GM23338 (cell line): ENCODE results near the gene ROBO1. TPM values are rescaled to one million over a fixed set of nuclear protein-coding genes. Genes with fewer than 3 reads are reported as not detected.

ENCODE experiments used
- ATAC-seq: fragments of 200-7000 bp; cut with Tn5 transposase; 3 replicates; pipeline ENCODE4 v1.9.1; 2020
- DNase-seq: peaks from one replicate; pipeline ENCODE4 v3.0.0-alpha.2; 2015; ENCODE audit warnings: low spot score
- H2AFZ ChIP-seq: fragments of 200-600 bp; sonication (generic); 2 replicates; pipeline ENCODE4 v1.8.0; 2016; ENCODE audit warnings: antibody characterized with exemption, mild to moderate bottlenecking, moderate library complexity
- H3F3A ChIP-seq: fragments of 200-600 bp; sonication (generic); replicated peaks from 2 replicates; pipeline ENCODE4 v1.8.0; 2017; ENCODE audit warnings: antibody characterized with exemption, mixed run types, low read depth
- H3K27ac ChIP-seq: fragments of 200-600 bp; sonication (generic); 2 replicates; pipeline ENCODE4 v1.6.1; 2016; ENCODE audit warnings: low read depth
- H3K27me3 ChIP-seq: fragments of 200-600 bp; sonication (generic); 2 replicates; pipeline ENCODE4 v1.8.0; 2016; ENCODE audit warnings: mild to moderate bottlenecking, mixed run types, moderate library complexity; ENCODE audit not compliant: insufficient read depth
- H3K36me3 ChIP-seq: fragments of 200-600 bp; sonication (generic); 2 replicates; pipeline ENCODE4 v1.8.0; 2016; ENCODE audit warnings: mild to moderate bottlenecking; ENCODE audit not compliant: insufficient read depth
- H3K4me1 ChIP-seq: fragments of 200-600 bp; sonication (generic); 2 replicates; pipeline ENCODE4 v1.8.0; 2016; ENCODE audit warnings: mild to moderate bottlenecking, moderate library complexity; ENCODE audit not compliant: insufficient read depth
- H3K4me2 ChIP-seq: fragments of 200-600 bp; sonication (generic); 2 replicates; pipeline ENCODE4 v1.7.1; 2017; ENCODE audit warnings: mixed run types
- H3K4me3 ChIP-seq: fragments of 200-600 bp; sonication (generic); 2 replicates; pipeline ENCODE4 v1.6.1; 2016; ENCODE audit warnings: mixed run types
- H3K79me2 ChIP-seq: fragments of 200-600 bp; sonication (generic); replicated peaks from 2 replicates; pipeline ENCODE4 v1.8.0; 2017; ENCODE audit warnings: mild to moderate bottlenecking; ENCODE audit not compliant: insufficient read depth
- H3K9me2 ChIP-seq: fragments of 200-600 bp; sonication (generic); 2 replicates; pipeline ENCODE4 v1.8.0; 2017; ENCODE audit not compliant: insufficient read depth
- H4K20me1 ChIP-seq: fragments of 200-600 bp; sonication (generic); replicated peaks from 2 replicates; pipeline ENCODE4 v1.8.0; 2017; ENCODE audit warnings: mild to moderate bottlenecking; ENCODE audit not compliant: insufficient read depth
- H3K27ac Mint-ChIP-seq: 2 replicates; pipeline ENCODE4 v1.8.0; 2020; ENCODE audit warnings: inconsistent platforms, mild to moderate bottlenecking, moderate library complexity, mixed read lengths
- H3K27me3 Mint-ChIP-seq: 3 replicates; pipeline ENCODE4 v1.8.0; 2022; ENCODE audit warnings: low read depth, mild to moderate bottlenecking, moderate library complexity, mixed read lengths, inconsistent platforms; ENCODE audit not compliant: insufficient read depth, poor library complexity
- H3K36me3 Mint-ChIP-seq: 3 replicates; pipeline ENCODE4 v1.8.0; 2021; ENCODE audit warnings: low read depth, mild to moderate bottlenecking, inconsistent platforms, moderate library complexity, mixed read lengths
- H3K4me1 Mint-ChIP-seq: 3 replicates; pipeline ENCODE4 v1.8.0; 2020; ENCODE audit warnings: mild to moderate bottlenecking, inconsistent platforms, mixed read lengths
- H3K4me3 Mint-ChIP-seq: 3 replicates; pipeline ENCODE4 v1.8.0; 2021; ENCODE audit warnings: moderate library complexity, mild to moderate bottlenecking, inconsistent platforms, mixed read lengths
- H3K9me3 Mint-ChIP-seq: 3 replicates; pipeline ENCODE4 v1.8.0; 2020; ENCODE audit warnings: moderate library complexity, mild to moderate bottlenecking, inconsistent platforms, mixed read lengths
- CTCF ChIP-seq, 2 experiments: fragments of 200-600 bp in 1 of 2; sonication (generic) in 1 of 2; conservative IDR thresholded peaks; 2 replicates each; pipeline versions ENCODE4 v1.5.1 to v1.6.1; 2016 to 2017; ENCODE audit warnings: antibody characterized with exemption in 2 of 2, low read depth in 2 of 2, mild to moderate bottlenecking in 2 of 2, moderate library complexity in 1 of 2
- ETS1 ChIP-seq: IDR thresholded peaks from 2 replicates; pipeline ENCODE4 v1.6.1; 2016; ENCODE audit warnings: antibody characterized with exemption
- JUNB ChIP-seq: IDR thresholded peaks from one replicate; pipeline ENCODE4 v1.6.1; 2016; ENCODE audit warnings: antibody characterized with exemption; ENCODE audit not compliant: unreplicated experiment
- STAT1 ChIP-seq: IDR thresholded peaks from one replicate; pipeline ENCODE4 v1.6.1; 2016; ENCODE audit warnings: antibody characterized with exemption; ENCODE audit not compliant: unreplicated experiment
- ZNF462 ChIP-seq: fragments of 250-450 bp; sonication (Bioruptor Pico); IDR thresholded peaks from 2 replicates; pipeline ENCODE4 v1.5.0; 2020; ENCODE audit warnings: mild to moderate bottlenecking, moderate library complexity
- polyA plus RNA-seq: library from polyadenylated mRNA; unstranded; fragments of >200 nt; fragmentation: Nextera tagmentation; extraction: Ambion mirVana; gene quantifications from 2 replicates; pipeline ENCODE4 v1.2.1, GENCODE V29; 2016
- total RNA-seq: library from RNA; depleted of rRNA; stranded (reverse); fragments of >200 nt; shearing (Covaris generic); gene quantifications from 2 replicates; pipeline ENCODE4 v1.2.3, GENCODE V29; 2014

Gene ROBO1
- total and polyA plus RNA-seq, 2 experiments from 2014 or later, result 19.2 to 78.3 TPM

GRCh38 chr3:79378064-79378463 lies 389.7 kb downstream of the ROBO1 start:
- H3K4me2 ChIP-seq, result no peak overlapping the region
- peaks cover 16% of the 10 kb centered on the region for H3K4me1 Mint-ChIP-seq
- H3K9me2 ChIP-seq, result no peaks in the 10 kb centered on the region
- no peaks in the 10 kb centered on the region for H3F3A ChIP-seq
- peaks cover 1% of the 10 kb centered on the region; the same call in 1 of the 3 replicates for H3K9me3 Mint-ChIP-seq
- TF ChIP-seq ETS1, result no peak
- H3K4me1 ChIP-seq, result peaks cover 7% of the 10 kb centered on the region
- H3K79me2 ChIP-seq, result no peaks in the 10 kb centered on the region
- no peak overlapping the region for H2AFZ ChIP-seq
- no peak overlapping the region for H3K4me3 ChIP-seq
- H3K27me3 ChIP-seq, result no peaks in the 10 kb centered on the region
- H3K36me3 ChIP-seq, result no peaks in the 10 kb centered on the region
- ATAC-seq, result no peak
- no peaks in the 10 kb centered on the region for H3K27me3 Mint-ChIP-seq
- H4K20me1 ChIP-seq, result no peaks in the 10 kb centered on the region
- H3K36me3 Mint-ChIP-seq, result peaks cover under 1% of the 10 kb centered on the region; the same call in 1 of the 3 replicates
- no peak overlapping the region for H3K4me3 Mint-ChIP-seq
- H3K27ac ChIP-seq, result no peak overlapping the region
- no peak for DNase-seq
- peak overlapping the region; percentile 2; the same call in 1 of the 2 replicates for H3K27ac Mint-ChIP-seq

- Histone ChIP-seq H3K27ac (no peak overlapping the region), H3K79me2 (no peaks in the 10 kb centered on the region), H3K4me1 (peaks cover 8% of the 10 kb centered on the region; the same call in 1 of the 2 replicates), H3K4me2 (no peak overlapping the region), H3K9me2 (no peaks in the 10 kb centered on the region), H3K4me3 (no peak overlapping the region), H2AFZ (no peak overlapping the region), H3F3A (no peaks in the 10 kb centered on the region), H4K20me1 (no peaks in the 10 kb centered on the region), H3K36me3 (no peaks in the 10 kb centered on the region), H3K27me3 (no peaks in the 10 kb centered on the region)
- H3K4me3 Mint-ChIP-seq, result no peak overlapping the region
- peaks cover 20% of the 10 kb centered on the region for H3K9me3 Mint-ChIP-seq
- peak; percentile 32 to 58; a peak in 3 of 4 replicates for TF ChIP-seq CTCF (conservative IDR thresholded peaks at IDR 0.05; ENCODE audit: low read depth in 2 of 2)
- no peak for TF ChIP-seq STAT1
- TF ChIP-seq JUNB, result no peak
- no peaks in the 10 kb centered on the region for H3K27me3 Mint-ChIP-seq
- no peak overlapping the region for H3K27ac Mint-ChIP-seq
- ATAC-seq, result no peak
- peak; percentile 24 for DNase-seq
- H3K4me1 Mint-ChIP-seq, result peaks cover 19% of the 10 kb centered on the region
- peaks cover 15% of the 10 kb centered on the region for H3K36me3 Mint-ChIP-seq
These were observed 398.5 kb downstream of the ROBO1 start for GRCh38 chr3:79369306-79369705.

- Mint-ChIP-seq H3K9me3 (peaks cover 20% of the 10 kb centered on the region), H3K4me1 (peaks cover 19% of the 10 kb centered on the region), H3K27me3 (no peaks in the 10 kb centered on the region), H3K27ac (0 out of 2 replicates have a peak overlapping the region, but pooled peaks have one; percentile 41), H3K4me3 (no peak overlapping the region), H3K36me3 (peaks cover 15% of the 10 kb centered on the region)
- Histone ChIP-seq H3K27ac (no peak overlapping the region), H3K4me1 (peaks cover 8% of the 10 kb centered on the region; the same call in 1 of the 2 replicates), H3K27me3 (no peaks in the 10 kb centered on the region), H3K4me3 (no peak overlapping the region), H2AFZ (peak overlapping the region; percentile 84; the same call in 1 of the 2 replicates), H3K79me2 (no peaks in the 10 kb centered on the region), H3K36me3 (no peaks in the 10 kb centered on the region), H4K20me1 (no peaks in the 10 kb centered on the region), H3K9me2 (no peaks in the 10 kb centered on the region), H3F3A (no peaks in the 10 kb centered on the region), H3K4me2 (no peak overlapping the region)
- peak; percentile 67 for ATAC-seq
- DNase-seq, result peak; percentile 29
- no peak for TF ChIP-seq ZNF462
These were observed 399.4 kb downstream of the ROBO1 start for GRCh38 chr3:79368403-79368802.
